GM12878 (cell line): ENCODE results near the gene NT5C1A. TPM values are rescaled to one million over a fixed set of nuclear protein-coding genes. Genes with fewer than 3 reads are reported as not detected.

Source experiments
- ATAC-seq: fragments of 200-7000 bp; cut with Tn5 transposase; 3 replicates; pipeline ENCODE4 v1.9.1; 2020; ENCODE audit warnings: mild to moderate bottlenecking, moderate library complexity
- BruUV-seq: library from RNA; stranded (reverse); fragments of 400-500 nt; replicated peaks from 2 replicates; lab custom pipeline; 2021; lab: Mats Ljungman, UMichigan
- CTCF ChIA-PET: fragments of 300-600 bp; sonication (Branson Sonifier 250); formaldehyde crosslinking; extraction: SDS; loops from one replicate; lab custom pipeline; 2021; ENCODE audit warnings: inconsistent platforms; lab: Yijun Ruan, JAX
- POLR2A ChIA-PET: fragments of 350-600 bp; formaldehyde crosslinking; extraction: SDS; loops from one replicate; lab custom pipeline; 2021; ENCODE audit warnings: inconsistent platforms; lab: Charles Lee
- RAD21 ChIA-PET: fragments of 300-600 bp; sonication (Branson Sonifier 250); formaldehyde crosslinking; loops from one replicate; lab custom pipeline; 2023; ENCODE audit warnings: antibody characterized with exemption; ENCODE audit not compliant: unreplicated experiment; lab: Charles Lee
- SMC1A ChIA-PET: fragments of 300-600 bp; sonication (Branson Sonifier 250); formaldehyde crosslinking; loops from one replicate; lab custom pipeline; 2023; ENCODE audit not compliant: unreplicated experiment, uncharacterized antibody; lab: Charles Lee
- DNase-seq: peaks from one replicate; pipeline ENCODE4 v3.0.0-alpha.2; 2011; ENCODE audit warnings: low read depth, low spot score
- FAIRE-seq: peaks from 3 replicates; lab custom pipeline; 2011; peaks lifted over from hg19 to GRCh38; lab: Jason Lieb, UNC
- H2AFZ ChIP-seq: 2 replicates; pipeline ENCODE4 v1.6.0; 2011; ENCODE audit warnings: low read depth, low read length, control low read depth; ENCODE audit not compliant: control insufficient read depth
- H3K27ac ChIP-seq: 2 replicates; pipeline ENCODE4 v1.5.1; 2011; ENCODE audit warnings: control low read depth; ENCODE audit not compliant: control insufficient read depth, insufficient read depth
- H3K27me3 ChIP-seq, 2 experiments: replicated peaks in 1 of 2; 2 replicates each; pipeline versions ENCODE4 v1.6.0 to v1.6.1; 2011; ENCODE audit warnings: low read length in 1 of 2; ENCODE audit not compliant: control insufficient read depth in 2 of 2, insufficient read depth in 2 of 2
- H3K36me3 ChIP-seq, 2 experiments: 2 replicates each; pipeline ENCODE4 v1.5.1; 2011; ENCODE audit warnings: low read length in 1 of 2; ENCODE audit not compliant: control insufficient read depth in 2 of 2, insufficient read depth in 2 of 2
- H3K4me1 ChIP-seq: 2 replicates; pipeline ENCODE4 v1.6.1; 2011; ENCODE audit warnings: mild to moderate bottlenecking, low read length, moderate library complexity, mixed read lengths; ENCODE audit not compliant: control insufficient read depth, insufficient read depth
- H3K4me2 ChIP-seq: 2 replicates; pipeline ENCODE4 v1.6.0; 2011; ENCODE audit warnings: control low read depth; ENCODE audit not compliant: control insufficient read depth, insufficient read depth
- H3K4me3 ChIP-seq: fragments of 200-600 bp; sonication (generic); 2 replicates; pipeline ENCODE4 v1.5.1; 2016
- H3K79me2 ChIP-seq: 2 replicates; pipeline ENCODE4 v1.6.0; 2011; ENCODE audit warnings: low read length; ENCODE audit not compliant: control insufficient read depth, insufficient read depth
- H3K9ac ChIP-seq: 2 replicates; pipeline ENCODE4 v1.8.0; 2011; ENCODE audit warnings: low read length, control low read depth, mixed read lengths; ENCODE audit not compliant: control insufficient read depth, insufficient read depth
- H3K9me3 ChIP-seq: replicated peaks from 3 replicates; pipeline ENCODE4 v1.5.1; 2011; ENCODE audit warnings: mild to moderate bottlenecking, low read length; ENCODE audit not compliant: control insufficient read depth, insufficient read depth
- H4K20me1 ChIP-seq: 2 replicates; pipeline ENCODE4 v1.6.0; 2011; ENCODE audit not compliant: control insufficient read depth, insufficient read depth
- ATF7 ChIP-seq: fragments of 450-650 bp; IDR thresholded peaks from 2 replicates; pipeline ENCODE4 v1.6.1; 2016; ENCODE audit warnings: low read depth, mild to moderate bottlenecking
- BCL11A ChIP-seq: IDR thresholded peaks from 2 replicates; pipeline ENCODE4 v1.6.1; 2011; ENCODE audit warnings: low read depth, low read length
- CHD1 ChIP-seq: IDR thresholded peaks from 2 replicates; pipeline ENCODE4 v1.6.1; 2012; ENCODE audit warnings: low read depth, low read length, improper control_type of control experiment
- ESRRA ChIP-seq: IDR thresholded peaks from 2 replicates; pipeline ENCODE4 v1.6.1; 2012; ENCODE audit warnings: mild to moderate bottlenecking, low read length, improper control_type of control experiment
- IKZF2 ChIP-seq, 2 experiments: fragments of 450-650 bp; IDR thresholded peaks; 2 replicates each; pipeline ENCODE4 v1.6.1; 2017; ENCODE audit warnings: mild to moderate bottlenecking in 2 of 2, moderate library complexity in 2 of 2
- IRF5 ChIP-seq: fragments of 450-650 bp; IDR thresholded peaks from 2 replicates; pipeline ENCODE4 v1.6.1; 2017; ENCODE audit warnings: borderline replicate concordance
- KAT2A ChIP-seq: conservative IDR thresholded peaks from 2 replicates; pipeline ENCODE4 v1.6.1; 2011; ENCODE audit warnings: low read depth, low read length; ENCODE audit not compliant: control insufficient read depth
- LARP7 ChIP-seq: fragments of 450-650 bp; IDR thresholded peaks from 2 replicates; pipeline ENCODE4 v1.6.1; 2017; ENCODE audit warnings: mild to moderate bottlenecking
- MXI1 ChIP-seq: fragments of 150-350 bp; IDR thresholded peaks from 2 replicates; pipeline ENCODE4 v1.6.1; 2011; ENCODE audit warnings: low read depth, mild to moderate bottlenecking, inconsistent platforms, low read length, improper control_type of control experiment
- NBN ChIP-seq: fragments of 450-650 bp; IDR thresholded peaks from 2 replicates; pipeline ENCODE4 v1.6.1; 2016
- NR2F1 ChIP-seq: fragments of 450-650 bp; conservative IDR thresholded peaks from 2 replicates; pipeline ENCODE4 v1.6.1; 2017; ENCODE audit warnings: mild to moderate bottlenecking
- PRDM15 ChIP-seq: fragments of 450-650 bp; formaldehyde crosslinking; IDR thresholded peaks from 2 replicates; pipeline ENCODE4 v1.4.0; 2020; ENCODE audit warnings: mild to moderate bottlenecking, moderate library complexity
- SREBF2 ChIP-seq: IDR thresholded peaks from 2 replicates; pipeline ENCODE4 v1.6.1; 2012; ENCODE audit warnings: mild to moderate bottlenecking, low read length
- USF2 ChIP-seq: IDR thresholded peaks from 2 replicates; pipeline ENCODE4 v1.6.1; 2011; ENCODE audit warnings: low read depth, low read length, improper control_type of control experiment, borderline replicate concordance
- ZBTB33 ChIP-seq: fragments of 450-650 bp; IDR thresholded peaks from 2 replicates; pipeline ENCODE4 v1.6.1; 2017; ENCODE audit warnings: mild to moderate bottlenecking
- ZZZ3 ChIP-seq: IDR thresholded peaks from 2 replicates; pipeline ENCODE4 v1.6.1; 2011; ENCODE audit warnings: low read depth; ENCODE audit not compliant: control insufficient read depth, insufficient read length
- WGBS: methylation state at CpG from one replicate; pipeline ENCODE4 v1.1.6; 2016; ENCODE audit warnings: low lambda C conversion rate; ENCODE audit not compliant: insufficient replicate concordance, insufficient coverage; ENCODE audit errors: missing lambda C conversion rate; 5-methylcytosine and 5-hydroxymethylcytosine counted together
- in situ Hi-C: fragments of 300-500 bp; cut with MboI; formaldehyde crosslinking; loops from 9 replicates; pipeline ENCODE4 v1.14.3; 2018; ENCODE audit warnings: mixed read lengths
- intact Hi-C: fragments of 100-400 bp; cut with micrococcal nuclease; formaldehyde crosslinking; loops from one replicate; pipeline ENCODE4 v1.14.2; 2022; ENCODE audit not compliant: unreplicated experiment
- polyA plus RNA-seq, 11 experiments: library from polyadenylated mRNA; depleted of rRNA in 4 of 11; unstranded in 6 of 11; stranded (reverse) in 5 of 11; fragments of >200 nt; fragmentation: Nextera tagmentation in 4 of 11; fragmentation: Illumina TruSeq in 1 of 11; extraction: Ambion mirVana in 4 of 11; extraction: Trizol in 1 of 11; gene quantifications; 1 replicate in 1 of 11; 2 replicates in 10 of 11; pipeline versions ENCODE4 v1.2.1 to v1.2.3, GENCODE V29; 2011 to 2016; ENCODE audit warnings: inconsistent platforms in 2 of 11, missing spikeins in 2 of 11, low read depth in 1 of 11
- total RNA-seq, 4 experiments: library from RNA; depleted of rRNA in 3 of 4; stranded (reverse); fragments of >200 nt in 3 of 4; fragmentation: Illumina TruSeq in 1 of 4; extraction: Trizol in 1 of 4; gene quantifications; 2 replicates each; pipeline versions ENCODE4 v1.2.1 to v1.2.3, GENCODE V29; 2013 to 2021

NT5C1A gene
- total and polyA plus RNA-seq, 10 of the 15 experiments (the other 5 are each of a cell fraction or from before 2014, with no cell fraction given): 0.05 to 0.77 (median 0.22) TPM; not detected in 1

GRCh38 chr1:39713557-39713956 lies 41.6 kb upstream of the NT5C1A start:
- SMC1A ChIA-PET: interaction anchor here (1.5 to 1.7 kb wide), 2 partner anchors 10 to 19 kb away, joined by 3 read pairs; no protein-coding TSS in a partner anchor
- 0 out of 4 replicates have a peak, but pooled peaks cover 0 to 2% of the 10 kb centered on the region in 2 experiments for H3K27me3 ChIP-seq
- no peak overlapping the region for H3K27ac ChIP-seq
- FAIRE-seq: no peak
- no peak overlapping the region for H3K4me2 ChIP-seq
- BruUV-seq: no TSS peak
- no peak for ATAC-seq
- in situ Hi-C loops: no loop called here
- intact Hi-C loops: no loop called here
- H3K9me3 ChIP-seq: no peaks in the 10 kb centered on the region; the same call in 2 of the 3 replicates
- WGBS: 72% methylated on average over 5 of the region's 5 CpGs
- H3K9ac ChIP-seq: no peak overlapping the region
- H2AFZ ChIP-seq: no peak overlapping the region
- CTCF ChIA-PET: interaction anchor here (0.6 to 2.1 kb wide), 8 partner anchors 39 to 136 kb away, joined by 3 to 7 read pairs (median 4); no protein-coding TSS in a partner anchor
- H3K36me3 ChIP-seq: no peaks in the 10 kb centered on the region
- no peak overlapping the region for H3K4me3 ChIP-seq
- RAD21 ChIA-PET: no interaction called here
- no peaks in the 10 kb centered on the region for H3K79me2 ChIP-seq
- TF ChIP-seq USF2 (no peak), LARP7 (no peak), MXI1 (no peak), CHD1 (no peak), ESRRA (no peak), BCL11A (no peak), IRF5 (no peak), NBN (no peak), NR2F1 (no peak), ZZZ3 (no peak), SREBF2 (no peak), ZBTB33 (no peak), PRDM15 (no peak), KAT2A (no peak), ATF7 (no peak), IKZF2 (IDR thresholded peaks at IDR 0.05) (no peak)
- no peaks in the 10 kb centered on the region for H3K4me1 ChIP-seq
- no peak for DNase-seq
- POLR2A ChIA-PET: no interaction called here
- H4K20me1 ChIP-seq: no peaks in the 10 kb centered on the region
